ELR (cell line): ENCODE data around the gene HDDC2.

ENCODE experiments used
- DNase-seq: peaks from one replicate; pipeline ENCODE4 v3.0.0-alpha.2; 2015; ENCODE audit warnings: low read depth

The HDDC2 gene

GRCh38 chr6:125233202-125233601 is 68.6 kb downstream of the HDDC2 start:
- DNase-seq = no peak

- DNase-seq = no peak
These were observed 69.3 kb downstream of the HDDC2 start for GRCh38 chr6:125232466-125232865.

- DNase-seq = no peak
These were observed 70.0 kb downstream of the HDDC2 start for GRCh38 chr6:125231574-125232343.

- no peak for DNase-seq
These were observed 70.6 kb downstream of the HDDC2 start for GRCh38 chr6:125231133-125231532.

- no peak for DNase-seq
These were observed 71.1 kb downstream of the HDDC2 start for GRCh38 chr6:125230674-125231073.

GRCh38 chr6:125228981-125229479 is 72.7 kb downstream of the HDDC2 start:
- DNase-seq = no peak

GRCh38 chr6:125227244-125227643 is 74.5 kb downstream of the HDDC2 start:
- DNase-seq = no peak
